ENCODE results near the gene PCED1B.

DNA sequence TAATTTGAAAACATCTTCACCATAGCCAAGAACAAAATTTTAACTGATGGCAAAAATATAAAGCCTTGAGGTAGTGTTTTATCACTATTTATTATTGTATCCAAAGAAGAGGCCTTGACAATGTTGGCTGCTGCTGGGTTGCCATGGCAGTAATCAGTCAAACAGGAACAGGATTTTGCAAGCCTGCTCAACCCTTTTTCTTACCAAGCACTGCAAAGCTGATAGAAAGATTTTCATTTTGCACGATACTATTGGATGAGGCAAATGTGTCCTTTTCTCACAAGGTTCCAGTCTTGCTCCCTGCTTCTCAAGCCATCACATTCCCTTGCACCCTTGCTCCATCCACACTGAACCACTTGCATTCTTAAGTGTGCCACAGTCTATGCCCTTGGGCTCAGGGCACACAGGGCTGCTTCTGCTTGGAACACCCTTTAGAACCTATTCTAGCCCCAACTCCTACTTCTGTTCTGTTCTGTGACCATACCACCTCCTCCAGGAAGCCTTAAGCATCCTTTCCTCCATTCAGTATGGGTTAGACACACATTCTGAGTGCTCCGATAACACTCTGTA lies 76.8 kb downstream of the PCED1B start:
- TF ChIP-seq, protein P1, sequence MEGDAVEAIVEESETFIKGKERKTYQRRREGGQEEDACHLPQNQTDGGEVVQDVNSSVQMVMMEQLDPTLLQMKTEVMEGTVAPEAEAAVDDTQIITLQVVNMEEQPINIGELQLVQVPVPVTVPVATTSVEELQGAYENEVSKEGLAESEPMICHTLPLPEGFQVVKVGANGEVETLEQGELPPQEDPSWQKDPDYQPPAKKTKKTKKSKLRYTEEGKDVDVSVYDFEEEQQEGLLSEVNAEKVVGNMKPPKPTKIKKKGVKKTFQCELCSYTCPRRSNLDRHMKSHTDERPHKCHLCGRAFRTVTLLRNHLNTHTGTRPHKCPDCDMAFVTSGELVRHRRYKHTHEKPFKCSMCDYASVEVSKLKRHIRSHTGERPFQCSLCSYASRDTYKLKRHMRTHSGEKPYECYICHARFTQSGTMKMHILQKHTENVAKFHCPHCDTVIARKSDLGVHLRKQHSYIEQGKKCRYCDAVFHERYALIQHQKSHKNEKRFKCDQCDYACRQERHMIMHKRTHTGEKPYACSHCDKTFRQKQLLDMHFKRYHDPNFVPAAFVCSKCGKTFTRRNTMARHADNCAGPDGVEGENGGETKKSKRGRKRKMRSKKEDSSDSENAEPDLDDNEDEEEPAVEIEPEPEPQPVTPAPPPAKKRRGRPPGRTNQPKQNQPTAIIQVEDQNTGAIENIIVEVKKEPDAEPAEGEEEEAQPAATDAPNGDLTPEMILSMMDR (conservative IDR thresholded peaks at IDR 0.05 in 1 of 2, IDR thresholded peaks at IDR 0.05 in 1 of 2; ENCODE audit: extremely low read depth in 1 of 2, insufficient read depth in 1 of 2, low read depth in 1 of 2, low read length in 2 of 2): no peak
- TF ChIP-seq EZH2 (IDR thresholded peaks at IDR 0.05; ENCODE audit: borderline replicate concordance, low read length): no peak

All from mammary epithelial cell (primary cell).